ENCODE measurements around the gene BCAS4.
"Not testable (repeated sequence)": the region's sequence is repeated elsewhere in the genome, so short reads cannot be mapped to it uniquely, and the experiment has no call there.

BCAS4 gene

GRCh38 chr20:50876816-50877215 is 82.0 kb downstream of the BCAS4 start:
- peaks cover 9% of the 10 kb centered on the region for H3K4me1 ChIP-seq (ENCODE audit: insufficient read depth, low read length)
- no peaks in the 10 kb centered on the region for H3K27me3 ChIP-seq (ENCODE audit: insufficient read depth, low read length)
- no peak overlapping the region for H3K4me3 ChIP-seq (ENCODE audit: low read length)
- no peak overlapping the region for H2AFZ ChIP-seq (ENCODE audit: low read depth, low read length)
- H3K9me3 ChIP-seq (ENCODE audit: low read length), result no peaks in the 10 kb centered on the region
- no peaks in the 10 kb centered on the region for H3K36me3 ChIP-seq (ENCODE audit: insufficient read depth, low read length)

DNA sequence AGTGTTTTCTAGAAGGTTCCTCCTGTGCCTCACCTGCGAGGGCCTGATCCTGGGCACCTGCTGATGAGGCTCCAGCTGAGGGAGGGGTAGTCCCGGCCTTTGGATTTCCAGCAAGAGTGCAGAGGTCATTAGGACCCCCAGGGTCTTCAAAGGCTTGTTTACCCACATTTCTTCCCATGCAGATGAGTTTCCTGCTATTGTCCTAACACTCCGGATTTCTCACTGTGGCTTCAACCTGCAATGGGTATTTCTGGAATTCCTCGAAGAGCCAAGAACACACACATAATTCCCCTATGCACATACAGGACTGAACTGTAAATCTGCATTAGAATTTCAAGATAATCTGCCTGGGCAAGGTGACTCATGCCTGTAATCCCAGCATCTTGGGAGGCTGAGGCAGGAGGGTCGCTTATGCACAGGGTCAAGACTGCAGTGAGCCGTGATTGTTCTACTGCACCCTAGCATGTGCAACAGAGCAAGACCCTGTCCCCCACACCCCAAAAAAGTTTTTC is 82.4 kb downstream of the BCAS4 start:
- H3K27me3 ChIP-seq (ENCODE audit: insufficient read depth, low read length), result no peaks in the 10 kb centered on the region
- H3K36me3 ChIP-seq (ENCODE audit: insufficient read depth, low read length), result no peaks in the 10 kb centered on the region
- no peaks in the 10 kb centered on the region for H3K9me3 ChIP-seq (ENCODE audit: low read length)
- peaks cover 9% of the 10 kb centered on the region for H3K4me1 ChIP-seq (ENCODE audit: insufficient read depth, low read length)
- no peak overlapping the region for H2AFZ ChIP-seq (ENCODE audit: low read depth, low read length)
- no peak overlapping the region for H3K4me3 ChIP-seq (ENCODE audit: low read length)

DNA sequence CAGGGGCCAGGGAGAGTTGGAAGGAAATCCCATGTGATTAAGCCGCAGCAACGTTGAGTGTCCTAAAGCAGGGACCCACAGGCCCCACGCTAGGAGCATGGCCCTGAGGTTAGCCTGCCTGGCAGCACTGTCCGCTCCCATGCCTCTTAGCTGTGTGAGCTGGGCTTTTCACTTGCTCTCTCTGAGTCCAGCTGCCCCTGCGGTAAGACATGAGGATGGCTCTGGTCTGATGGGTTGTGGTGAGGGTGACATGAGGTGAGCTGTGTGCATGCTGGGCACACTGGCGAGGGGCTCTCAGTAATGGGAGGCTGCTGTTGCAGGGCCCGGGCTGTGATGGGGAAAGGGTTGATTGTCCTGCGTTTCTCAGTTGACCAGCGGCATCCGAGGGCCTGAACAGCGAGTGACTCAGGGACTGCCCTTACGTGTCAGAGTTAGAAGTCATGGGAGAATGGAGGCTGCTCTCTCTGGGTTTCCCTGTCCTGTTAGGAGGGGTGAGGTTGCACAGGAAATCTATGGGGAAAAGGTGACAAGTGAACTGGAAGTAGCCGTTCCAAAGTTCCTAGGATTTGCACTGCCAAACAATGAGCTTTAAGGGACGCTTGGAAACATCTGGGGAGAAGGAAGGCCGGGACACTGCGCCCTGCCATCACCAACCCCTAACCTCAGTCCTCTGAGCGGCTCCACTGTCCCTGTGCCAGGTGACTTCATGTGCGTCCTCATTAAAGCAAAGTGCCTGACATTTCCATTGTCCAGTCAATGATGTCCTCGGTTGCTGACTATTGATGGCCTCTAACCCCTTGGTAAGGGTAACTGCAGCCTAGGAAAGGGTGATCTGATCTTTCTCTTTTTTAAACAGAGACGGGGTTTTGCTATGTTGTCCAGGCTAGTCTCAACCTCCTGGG is 85.0 kb downstream of the BCAS4 start:
- Histone ChIP-seq H3K4me1 (ENCODE audit: insufficient read depth, low read length) (no peaks in the 10 kb centered on the region), H3K36me3 (ENCODE audit: insufficient read depth, low read length) (no peaks in the 10 kb centered on the region), H2AFZ (ENCODE audit: low read depth, low read length) (no peak overlapping the region), H3K4me3 (ENCODE audit: low read length) (no peak overlapping the region), H3K9me3 (ENCODE audit: low read length) (peaks cover 4% of the 10 kb centered on the region), H3K27me3 (ENCODE audit: insufficient read depth, low read length) (no peaks in the 10 kb centered on the region)

DNA sequence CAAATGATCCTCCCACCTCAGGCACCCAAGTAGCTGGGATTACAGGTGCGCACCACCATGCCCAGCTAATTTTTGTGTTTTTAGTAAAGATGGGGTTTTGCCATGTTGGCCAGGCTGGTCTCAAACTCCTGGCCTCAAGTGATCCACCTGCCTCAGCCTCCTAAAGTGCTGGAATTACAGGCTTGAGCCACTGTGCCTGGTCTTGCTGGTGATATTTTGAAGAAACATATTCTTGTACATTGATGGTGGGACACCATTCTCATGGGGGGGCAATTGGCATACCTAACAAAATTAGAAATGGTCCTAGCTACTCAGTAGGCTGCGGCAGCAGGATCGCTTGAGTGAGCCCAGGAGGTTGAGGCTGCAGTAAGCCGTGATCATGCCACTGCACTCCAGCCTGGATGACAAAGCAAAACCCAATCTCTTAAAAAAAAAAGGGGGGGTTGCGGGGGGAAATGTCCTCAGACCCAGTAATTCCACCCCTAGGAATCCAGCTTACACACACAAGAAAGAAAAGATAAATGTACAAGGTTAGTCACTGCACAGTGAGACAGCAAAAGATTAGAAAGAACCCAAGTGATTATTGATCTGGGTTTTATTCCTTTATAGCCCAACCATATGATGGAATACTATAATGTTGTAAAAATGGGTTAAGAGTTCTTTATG is 87.0 kb downstream of the BCAS4 start:
- H2AFZ ChIP-seq (ENCODE audit: low read depth, low read length); H3K36me3 ChIP-seq (ENCODE audit: insufficient read depth, low read length); H3K27me3 ChIP-seq (ENCODE audit: insufficient read depth, low read length); H3K4me3 ChIP-seq (ENCODE audit: low read length); H3K4me1 ChIP-seq (ENCODE audit: insufficient read depth, low read length); H3K9me3 ChIP-seq (ENCODE audit: low read length): not testable (repeated sequence)

GRCh38 chr20:50883856-50884255 is 89.0 kb downstream of the BCAS4 start:
- Histone ChIP-seq H3K27me3 (ENCODE audit: insufficient read depth, low read length) (no peaks in the 10 kb centered on the region), H2AFZ (ENCODE audit: low read depth, low read length) (no peak overlapping the region), H3K36me3 (ENCODE audit: insufficient read depth, low read length) (peaks cover 14% of the 10 kb centered on the region), H3K4me1 (ENCODE audit: insufficient read depth, low read length) (no peaks in the 10 kb centered on the region), H3K4me3 (ENCODE audit: low read length) (no peak overlapping the region), H3K9me3 (ENCODE audit: low read length) (peaks cover 4% of the 10 kb centered on the region)

- Histone ChIP-seq H3K4me3 (ENCODE audit: low read length) (no peak overlapping the region), H3K4me1 (ENCODE audit: insufficient read depth, low read length) (no peaks in the 10 kb centered on the region), H3K27me3 (ENCODE audit: insufficient read depth, low read length) (no peaks in the 10 kb centered on the region), H3K9me3 (ENCODE audit: low read length) (peaks cover 4% of the 10 kb centered on the region), H3K36me3 (ENCODE audit: insufficient read depth, low read length) (peaks cover 24% of the 10 kb centered on the region), H2AFZ (ENCODE audit: low read depth, low read length) (no peak overlapping the region)
These were observed 90.2 kb downstream of the BCAS4 start for GRCh38 chr20:50885068-50885467.

DNA sequence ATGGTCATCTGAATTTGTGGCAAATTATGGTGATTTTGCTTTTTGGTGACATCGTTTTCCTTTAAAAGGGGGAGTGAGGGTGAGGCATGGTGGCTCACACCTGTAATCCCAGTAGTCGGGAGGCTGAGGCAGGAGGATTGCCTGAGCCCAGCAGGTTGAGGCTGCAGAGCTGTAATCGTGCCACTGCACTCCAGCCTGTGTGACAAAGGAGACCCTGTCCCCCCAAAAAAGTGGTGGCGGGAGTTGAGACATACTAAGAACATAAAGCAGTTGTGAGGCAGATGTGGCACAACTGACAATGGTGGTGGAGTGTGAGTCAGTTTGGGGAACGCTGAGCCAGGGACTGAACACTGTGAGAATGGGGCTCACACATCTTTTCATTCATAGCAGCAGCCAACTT is 90.9 kb downstream of the BCAS4 start:
- Histone ChIP-seq H3K27me3 (ENCODE audit: insufficient read depth, low read length) (no peaks in the 10 kb centered on the region), H2AFZ (ENCODE audit: low read depth, low read length) (no peak overlapping the region), H3K9me3 (ENCODE audit: low read length) (peaks cover 4% of the 10 kb centered on the region), H3K36me3 (ENCODE audit: insufficient read depth, low read length) (peaks cover 31% of the 10 kb centered on the region), H3K4me1 (ENCODE audit: insufficient read depth, low read length) (no peaks in the 10 kb centered on the region), H3K4me3 (ENCODE audit: low read length) (no peak overlapping the region)

GRCh38 chr20:50886184-50886790 is 91.4 kb downstream of the BCAS4 start:
- Histone ChIP-seq H3K27me3 (ENCODE audit: insufficient read depth, low read length) (no peaks in the 10 kb centered on the region), H3K4me3 (ENCODE audit: low read length) (no peak overlapping the region), H3K9me3 (ENCODE audit: low read length) (peaks cover 4% of the 10 kb centered on the region), H2AFZ (ENCODE audit: low read depth, low read length) (no peak overlapping the region), H3K36me3 (ENCODE audit: insufficient read depth, low read length) (peaks cover 36% of the 10 kb centered on the region), H3K4me1 (ENCODE audit: insufficient read depth, low read length) (no peaks in the 10 kb centered on the region)

DNA sequence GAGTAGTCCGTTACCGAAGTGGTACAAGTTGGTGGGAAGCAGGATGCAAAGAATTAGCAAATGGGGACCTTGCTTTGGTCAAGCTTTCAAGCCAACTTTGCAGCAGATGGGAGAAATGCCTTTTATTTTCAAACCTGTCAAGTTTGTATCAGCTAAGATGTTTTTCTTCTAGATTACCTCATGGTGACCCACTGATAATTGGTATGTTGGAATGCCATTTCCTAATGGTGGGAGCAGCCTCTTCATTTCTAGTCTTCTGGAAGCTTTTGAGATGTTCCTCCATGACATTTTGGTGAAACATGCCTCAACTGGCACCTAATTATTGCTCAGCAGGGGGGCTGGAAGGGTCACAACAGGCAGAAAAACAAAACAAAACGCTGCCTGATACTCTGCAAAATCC is 92.7 kb downstream of the BCAS4 start:
- Histone ChIP-seq H3K36me3 (ENCODE audit: insufficient read depth, low read length) (peaks cover 48% of the 10 kb centered on the region), H3K9me3 (ENCODE audit: low read length) (peaks cover 4% of the 10 kb centered on the region), H3K27me3 (ENCODE audit: insufficient read depth, low read length) (no peaks in the 10 kb centered on the region), H3K4me1 (ENCODE audit: insufficient read depth, low read length) (no peaks in the 10 kb centered on the region), H3K4me3 (ENCODE audit: low read length) (no peak overlapping the region), H2AFZ (ENCODE audit: low read depth, low read length) (no peak overlapping the region)

- no peaks in the 10 kb centered on the region for H3K27me3 ChIP-seq (ENCODE audit: insufficient read depth, low read length)
- no peak overlapping the region for H3K4me3 ChIP-seq (ENCODE audit: low read length)
- peaks cover 74% of the 10 kb centered on the region for H3K36me3 ChIP-seq (ENCODE audit: insufficient read depth, low read length)
- no peaks in the 10 kb centered on the region for H3K4me1 ChIP-seq (ENCODE audit: insufficient read depth, low read length)
- no peaks in the 10 kb centered on the region for H3K9me3 ChIP-seq (ENCODE audit: low read length)
- H2AFZ ChIP-seq (ENCODE audit: low read depth, low read length), result no peak overlapping the region
These were observed 96.3 kb downstream of the BCAS4 start for GRCh38 chr20:50891138-50891537.

DNA sequence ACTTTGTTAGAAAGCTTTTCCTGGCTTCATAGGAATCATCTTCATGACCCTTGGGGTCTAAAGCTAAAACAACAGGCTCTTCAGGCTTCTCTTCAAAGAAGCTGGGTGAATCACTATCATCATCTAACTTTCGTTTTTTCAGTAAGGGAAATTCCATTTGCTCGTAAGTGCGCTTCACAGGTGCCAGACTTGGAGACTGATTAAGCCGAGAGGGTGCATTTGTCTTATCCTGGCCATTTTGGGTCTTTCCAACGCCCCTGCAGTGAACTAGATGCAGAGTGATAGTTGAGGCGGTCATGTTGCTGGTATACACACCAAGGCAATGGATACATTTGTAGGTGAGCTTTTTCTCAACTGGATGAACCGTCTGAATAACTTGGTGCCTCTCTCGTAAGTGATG is 97.5 kb downstream of the BCAS4 start:
- Histone ChIP-seq H3K36me3 (ENCODE audit: insufficient read depth, low read length) (peaks cover 82% of the 10 kb centered on the region), H2AFZ (ENCODE audit: low read depth, low read length) (no peak overlapping the region), H3K27me3 (ENCODE audit: insufficient read depth, low read length) (no peaks in the 10 kb centered on the region), H3K4me1 (ENCODE audit: insufficient read depth, low read length) (no peaks in the 10 kb centered on the region), H3K4me3 (ENCODE audit: low read length) (no peak overlapping the region), H3K9me3 (ENCODE audit: low read length) (no peaks in the 10 kb centered on the region)

DNA sequence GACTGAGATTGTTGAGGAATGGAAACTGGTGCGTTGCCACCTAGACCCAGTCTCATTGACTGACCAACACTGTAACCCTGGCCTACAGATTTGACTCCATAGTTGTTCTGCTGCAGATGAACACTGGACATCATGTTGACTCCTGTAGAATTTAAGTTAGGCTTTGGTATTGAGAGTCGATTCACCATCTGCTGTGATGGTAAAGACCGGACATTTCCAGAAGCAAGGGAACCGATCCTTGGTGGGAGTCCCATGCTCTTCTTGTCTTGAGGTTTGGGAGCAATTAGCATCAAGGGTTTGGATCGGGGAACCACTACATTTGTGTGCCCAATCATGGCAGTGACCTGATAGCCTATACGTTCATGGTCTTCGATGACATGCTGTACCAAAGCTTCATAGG is 98.8 kb downstream of the BCAS4 start:
- H2AFZ ChIP-seq (ENCODE audit: low read depth, low read length), result no peak overlapping the region
- no peaks in the 10 kb centered on the region for H3K4me1 ChIP-seq (ENCODE audit: insufficient read depth, low read length)
- H3K9me3 ChIP-seq (ENCODE audit: low read length), result no peaks in the 10 kb centered on the region
- H3K4me3 ChIP-seq (ENCODE audit: low read length), result no peak overlapping the region
- H3K27me3 ChIP-seq (ENCODE audit: insufficient read depth, low read length), result no peaks in the 10 kb centered on the region
- H3K36me3 ChIP-seq (ENCODE audit: insufficient read depth, low read length), result peaks cover 85% of the 10 kb centered on the region
